HFF-Myc (cell line): Measurements from ENCODE around the gene ZC2HC1B.
A peak's percentile ranks its signal among the peaks of the same experiment; 100 is the strongest.
"Not testable (repeated sequence)": the region's sequence is repeated elsewhere in the genome, so short reads cannot be mapped to it uniquely, and the experiment has no call there.

Experiments
- DNase-seq: peaks from one replicate; pipeline ENCODE4 v3.0.0-alpha.2; 2011; ENCODE audit warnings: low read depth; ENCODE audit errors: extremely low read depth
- H3K4me3 ChIP-seq: replicated peaks from 2 replicates; pipeline ENCODE4 v1.5.1; 2011; ENCODE audit warnings: low read depth, mild to moderate bottlenecking, control low read depth, low read length
- CTCF ChIP-seq: IDR thresholded peaks from 2 replicates; pipeline ENCODE4 v1.5.1; 2012; ENCODE audit warnings: mild to moderate bottlenecking, low read depth, low read length, control low read depth; ENCODE audit errors: missing control alignments

ZC2HC1B gene

DNA sequence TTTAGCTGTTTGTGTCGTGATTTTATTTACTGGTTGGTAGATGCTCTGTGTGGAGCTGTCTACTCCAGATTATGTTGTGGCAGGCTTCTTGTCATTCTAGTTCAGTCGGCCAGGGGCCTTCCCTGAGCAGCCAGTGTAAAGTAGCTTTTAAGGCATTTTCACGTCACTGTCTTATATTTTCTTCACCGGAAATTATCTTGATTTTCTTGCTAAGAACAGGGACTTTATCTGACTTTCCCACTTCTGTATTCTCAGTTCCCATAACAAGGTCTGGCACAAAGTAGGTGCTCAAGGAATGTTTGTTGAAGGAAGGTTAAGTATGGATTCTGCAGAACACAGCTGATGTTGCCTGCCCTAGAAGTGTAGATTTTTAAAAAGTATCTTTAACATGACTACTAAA lies 20.3 kb upstream of the ZC2HC1B start:
- TF ChIP-seq CTCF = no peak
- no peak for DNase-seq
- H3K4me3 ChIP-seq = peak overlapping the region; percentile 96

DNA sequence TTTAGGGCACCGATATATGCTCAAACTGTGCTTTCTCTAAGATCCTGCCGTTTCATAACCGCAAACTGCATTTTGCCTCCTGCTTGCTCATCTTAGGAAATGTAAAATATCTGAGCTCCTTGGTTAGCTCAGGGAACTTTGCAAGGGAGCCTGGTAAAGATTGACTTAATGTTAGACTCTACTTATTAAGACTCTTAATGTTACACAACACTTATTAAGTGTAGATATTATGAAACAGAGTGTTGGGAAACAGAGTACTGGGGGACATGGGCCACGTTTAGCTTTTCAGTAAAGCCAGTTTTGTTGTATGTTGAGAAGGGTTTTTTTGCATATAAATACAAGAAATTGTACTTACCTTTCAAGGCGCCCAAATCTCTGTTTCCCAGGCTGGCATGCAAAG lies 19.2 kb upstream of the ZC2HC1B start:
- DNase-seq = no peak
- TF ChIP-seq CTCF = no peak
- H3K4me3 ChIP-seq = peak overlapping the region; percentile 96; the same call in 1 of the 2 replicates

GRCh38 chr6:143851706-143852105 lies 12.6 kb upstream of the ZC2HC1B start:
- not testable (repeated sequence) for H3K4me3 ChIP-seq, DNase-seq

- not testable (repeated sequence) for DNase-seq, H3K4me3 ChIP-seq
These were observed 9.2 kb upstream of the ZC2HC1B start for GRCh38 chr6:143855057-143855456.

- H3K4me3 ChIP-seq, DNase-seq: not testable (repeated sequence)
These were observed 7.5 kb upstream of the ZC2HC1B start for GRCh38 chr6:143856762-143857161.

GRCh38 chr6:143857651-143858050 lies 6.6 kb upstream of the ZC2HC1B start:
- no peak for DNase-seq
- no peak overlapping the region for H3K4me3 ChIP-seq
- no peak for TF ChIP-seq CTCF

- no peak for DNase-seq
- H3K4me3 ChIP-seq = no peak overlapping the region
- TF ChIP-seq CTCF = no peak
These were observed 4.2 kb upstream of the ZC2HC1B start for GRCh38 chr6:143859891-143860660.

GRCh38 chr6:143863771-143864170 lies 503 bp upstream of the ZC2HC1B start:
- H3K4me3 ChIP-seq = no peak overlapping the region
- DNase-seq = no peak
- TF ChIP-seq CTCF = no peak
